Measurements from ENCODE around the gene BTBD16.
A peak's percentile ranks its signal among the peaks of the same experiment; 100 is the strongest.

BTBD16 gene

GRCh38 chr10:122248356-122249302, 22.5 kb upstream of the BTBD16 start:
- no peak for DNase-seq

- DNase-seq = no peak
These were observed 21.7 kb upstream of the BTBD16 start for GRCh38 chr10:122249303-122249850.

- no peak for DNase-seq
These were observed 20.9 kb upstream of the BTBD16 start for GRCh38 chr10:122249991-122250750.

- no peak for DNase-seq
These were observed 19.4 kb upstream of the BTBD16 start for GRCh38 chr10:122251459-122252255.

- no peak for DNase-seq
These were observed 18.3 kb upstream of the BTBD16 start for GRCh38 chr10:122252805-122253204.

- DNase-seq = no peak
These were observed 17.5 kb upstream of the BTBD16 start for GRCh38 chr10:122253605-122254004.

- DNase-seq = no peak
These were observed 16.3 kb upstream of the BTBD16 start for GRCh38 chr10:122254831-122255230.

- no peak for DNase-seq
These were observed 15.4 kb upstream of the BTBD16 start for GRCh38 chr10:122255509-122256301.

GRCh38 chr10:122257041-122257440, 14.1 kb upstream of the BTBD16 start:
- no peak for DNase-seq

GRCh38 chr10:122258136-122259074, 12.7 kb upstream of the BTBD16 start:
- DNase-seq = no peak

GRCh38 chr10:122259075-122259466, 12.0 kb upstream of the BTBD16 start:
- DNase-seq = no peak

- no peak for DNase-seq
These were observed 9.5 kb upstream of the BTBD16 start for GRCh38 chr10:122261584-122261983.

GRCh38 chr10:122263971-122264370, 7.1 kb upstream of the BTBD16 start:
- no peak for DNase-seq

GRCh38 chr10:122264436-122264835, 6.7 kb upstream of the BTBD16 start:
- DNase-seq = no peak

- no peak for DNase-seq
These were observed 6.2 kb upstream of the BTBD16 start for GRCh38 chr10:122264931-122265330.

- no peak for DNase-seq
These were observed 5.2 kb upstream of the BTBD16 start for GRCh38 chr10:122265896-122266295.

- DNase-seq = peak; percentile 1
These were observed 3.0 kb upstream of the BTBD16 start for GRCh38 chr10:122267849-122268737.

GRCh38 chr10:122269059-122269687, 1.9 kb upstream of the BTBD16 start:
- no peak for DNase-seq

GRCh38 chr10:122273966-122274545, 3.0 kb downstream of the BTBD16 start:
- DNase-seq = no peak
